ENCODE results near the gene FXYD3. TPM values are rescaled to one million over a fixed set of nuclear protein-coding genes. Genes with fewer than 3 reads are reported as not detected.
A peak's percentile ranks its signal among the peaks of the same experiment; 100 is the strongest.

The FXYD3 gene, protein sequence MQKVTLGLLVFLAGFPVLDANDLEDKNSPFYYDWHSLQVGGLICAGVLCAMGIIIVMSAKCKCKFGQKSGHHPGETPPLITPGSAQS
- total RNA-seq = not detected

DNA sequence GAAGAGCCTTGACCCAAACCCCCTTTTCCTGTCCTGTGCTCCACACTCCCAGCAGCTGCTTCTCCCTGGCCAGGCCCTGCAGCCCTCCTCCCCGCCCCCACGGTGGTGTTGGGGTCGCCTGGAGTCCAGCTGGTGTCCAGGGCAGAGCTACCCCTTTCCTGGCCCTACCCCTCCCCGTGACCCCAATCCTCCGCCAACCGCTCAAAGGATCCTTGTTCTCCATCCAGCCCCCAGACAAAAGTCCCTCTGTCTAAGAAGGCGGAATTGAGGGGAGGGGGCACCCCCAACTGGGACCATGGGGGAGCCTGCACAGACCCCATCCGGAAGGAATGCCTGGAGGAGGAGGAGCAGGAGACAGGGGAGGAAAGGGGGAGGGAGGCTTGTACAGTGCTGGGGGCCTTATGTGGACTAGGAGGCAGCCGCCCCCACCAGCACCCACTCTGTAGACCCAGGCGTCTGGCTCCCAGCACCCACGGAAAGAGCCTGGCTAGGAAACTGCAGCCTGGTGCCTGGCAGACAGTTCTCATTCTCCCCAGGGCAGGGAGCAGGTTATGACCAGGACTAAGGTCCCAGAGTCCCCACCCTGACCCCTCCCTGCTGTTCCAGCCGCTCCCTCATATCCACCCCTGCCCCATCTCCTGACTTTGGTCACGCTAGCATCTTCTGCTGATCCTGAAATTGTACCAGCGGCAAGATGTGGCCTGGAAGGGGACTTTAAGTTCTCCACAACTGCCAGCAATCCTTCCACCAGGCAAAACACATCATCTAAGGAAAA is at the start of gene FXYD3:
Gene FXYD3, plus strand, starts transcription at position 647 of the 775 bp plus-strand sequence. CDS start 3,554 bp downstream, outside the sequence.
- FAIRE-seq (no peak), DNase-seq (ENCODE audit: low spot score in 2 of 2) (peak; percentile 63 to 79)

DNA sequence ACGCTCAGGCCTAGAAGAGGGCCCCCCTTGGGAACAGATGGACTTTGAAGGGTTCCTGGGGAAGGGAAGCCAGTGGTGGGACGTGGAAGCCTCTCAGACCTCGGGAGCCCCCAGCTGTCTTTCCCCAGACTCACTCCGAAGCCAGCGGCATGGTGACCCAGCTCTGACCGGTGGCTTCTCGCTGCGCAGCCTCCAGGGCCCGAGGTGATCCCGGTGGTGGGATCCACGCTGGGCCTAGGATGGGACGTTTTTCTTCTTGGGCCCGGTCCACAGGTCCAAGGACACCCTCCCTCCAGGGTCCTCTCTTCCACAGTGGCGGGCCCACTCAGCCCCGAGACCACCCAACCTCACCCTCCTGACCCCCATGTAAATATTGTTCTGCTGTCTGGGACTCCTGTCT is 49.5 kb upstream of the FXYD3 start:
- FAIRE-seq = no peak
- DNase-seq (ENCODE audit: low spot score in 2 of 2) = no peak

DNA sequence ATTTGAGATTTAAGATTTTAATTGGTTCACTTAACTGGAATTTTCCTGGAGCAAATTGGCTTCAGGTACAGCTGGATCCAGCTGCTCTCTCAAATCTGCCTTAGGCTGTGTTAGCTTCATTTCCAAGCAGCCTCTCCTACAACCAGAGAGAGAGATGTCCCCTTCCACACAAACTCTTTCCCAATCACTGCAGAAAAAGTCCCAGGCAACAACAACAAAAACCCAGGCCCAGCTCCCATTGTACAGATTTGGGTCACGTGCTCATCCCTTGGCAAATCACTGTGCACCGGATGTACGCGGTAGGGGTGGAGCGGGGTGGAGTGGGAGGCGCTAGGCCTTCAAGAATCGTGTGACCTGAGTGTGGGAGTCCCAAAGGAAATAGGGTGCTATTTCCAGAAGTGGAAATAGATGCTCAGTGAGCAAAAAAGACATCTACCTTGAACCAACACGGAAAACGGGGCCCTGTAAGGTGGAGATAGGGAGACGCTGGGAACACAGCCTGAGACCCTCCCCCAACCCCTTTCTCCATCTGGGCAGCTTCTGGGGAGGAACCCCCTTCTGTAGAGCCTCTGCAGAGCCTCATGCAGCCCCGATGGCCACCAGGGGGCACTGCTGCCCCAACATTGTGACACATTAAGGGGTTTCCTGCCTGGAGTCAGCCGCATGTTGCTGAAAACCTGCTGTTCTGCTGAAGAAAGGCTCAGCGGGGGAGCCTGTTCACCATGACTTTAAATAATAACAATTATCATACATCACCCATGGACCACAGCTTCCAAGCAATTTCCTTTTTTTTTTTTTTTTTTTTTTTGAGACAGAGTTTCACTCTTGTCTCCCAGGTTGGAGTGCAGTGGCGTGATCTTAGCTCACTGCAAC is 48.7 kb upstream of the FXYD3 start:
- DNase-seq (ENCODE audit: low spot score in 2 of 2) (peak; percentile 75 to 85), FAIRE-seq (no peak)

DNA sequence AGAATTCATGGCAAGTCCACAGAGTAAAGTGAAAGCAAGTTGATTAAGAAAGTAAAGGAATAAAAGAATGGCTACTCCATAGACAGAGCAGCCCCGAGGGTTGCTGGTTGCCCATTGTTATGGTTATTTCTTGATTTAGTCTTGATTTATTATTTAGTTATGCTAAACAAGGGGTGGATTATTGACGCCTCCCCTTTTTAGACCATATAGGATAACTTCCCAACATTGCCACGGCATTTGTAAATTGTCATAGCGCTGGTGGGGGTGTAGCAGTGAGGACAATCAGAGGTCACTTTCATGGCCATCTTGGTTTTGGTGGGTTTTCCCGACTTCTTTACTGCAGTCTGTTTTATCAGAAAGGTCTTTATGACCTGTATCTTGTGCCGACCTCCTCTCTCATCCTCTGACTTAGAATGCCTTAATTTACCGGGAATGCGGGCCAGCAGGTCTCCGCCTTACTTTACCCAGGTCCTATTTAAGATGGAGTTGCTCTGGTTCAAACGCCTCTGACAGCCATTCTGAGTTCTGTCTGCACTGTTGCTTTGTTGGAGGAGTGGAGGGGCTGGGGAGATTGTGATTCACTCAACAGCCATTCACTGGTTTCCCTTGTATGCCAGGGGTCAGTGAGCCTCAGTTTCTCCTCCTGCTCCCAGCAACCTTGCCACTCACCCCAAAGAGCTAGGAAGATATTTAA is 46.5 kb upstream of the FXYD3 start:
- FAIRE-seq (no peak), DNase-seq (ENCODE audit: low spot score in 2 of 2) (no peak)

DNA sequence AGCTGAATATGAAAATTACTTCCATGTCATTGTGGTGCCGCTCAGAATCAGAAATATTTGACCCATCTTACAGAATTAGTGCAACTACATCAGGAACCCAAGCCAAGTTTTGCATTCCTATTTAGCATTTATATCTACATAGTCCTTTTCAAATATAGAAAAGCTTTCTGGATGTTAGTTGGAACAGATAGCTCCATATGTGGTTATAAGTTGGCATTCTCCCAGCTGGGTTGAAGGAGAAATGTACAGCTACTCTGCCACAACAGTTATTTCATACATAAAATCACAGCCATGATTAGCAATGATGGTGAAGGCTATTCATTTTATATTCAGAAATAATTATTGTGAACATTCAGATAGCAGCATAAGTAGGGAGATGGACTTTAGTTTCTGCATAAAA is 45.9 kb upstream of the FXYD3 start:
- no peak for FAIRE-seq
- no peak for DNase-seq (ENCODE audit: low spot score in 2 of 2)

DNA sequence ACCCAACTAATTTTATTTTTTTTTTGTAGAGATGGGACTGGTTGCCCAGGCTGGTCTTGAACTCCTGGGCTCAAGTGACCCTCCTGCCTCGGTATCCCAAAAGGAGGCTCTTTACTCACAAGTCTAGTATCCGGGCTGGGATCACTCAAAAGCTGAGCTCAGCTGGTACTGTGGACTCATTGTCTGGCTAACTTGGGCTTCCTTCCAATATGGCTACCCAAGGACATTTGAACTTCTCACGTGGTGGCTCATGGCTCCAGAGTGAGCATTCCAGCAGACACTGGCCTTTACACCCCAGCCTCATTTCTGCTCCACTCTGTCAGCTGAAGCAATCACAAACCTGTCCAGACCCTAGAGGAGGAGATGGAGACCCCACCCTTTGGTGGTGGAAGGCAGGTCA is 45.2 kb upstream of the FXYD3 start:
- no peak for FAIRE-seq
- DNase-seq (ENCODE audit: low spot score in 2 of 2) = no peak

DNA sequence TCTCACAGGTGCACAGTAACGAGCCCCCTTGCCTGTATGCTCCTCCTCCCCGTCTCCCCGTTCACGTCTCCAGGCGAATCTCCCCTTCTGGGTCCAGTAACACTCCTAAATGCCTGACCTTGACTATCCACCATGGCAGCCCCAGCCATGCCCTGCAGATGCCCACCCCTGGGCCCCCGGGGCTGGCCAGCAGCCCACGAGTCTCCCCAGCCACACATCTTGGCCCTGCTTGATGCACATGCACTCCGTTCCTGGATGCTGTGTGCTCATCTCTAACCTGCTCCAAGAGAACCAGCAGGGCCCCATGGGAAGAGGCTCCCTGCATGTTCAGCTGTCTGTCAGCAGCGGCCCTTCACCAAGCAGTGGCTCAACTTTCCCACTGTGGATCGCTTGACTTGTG is 42.1 kb upstream of the FXYD3 start:
- FAIRE-seq (no peak), DNase-seq (ENCODE audit: low spot score in 2 of 2) (no peak)

DNA sequence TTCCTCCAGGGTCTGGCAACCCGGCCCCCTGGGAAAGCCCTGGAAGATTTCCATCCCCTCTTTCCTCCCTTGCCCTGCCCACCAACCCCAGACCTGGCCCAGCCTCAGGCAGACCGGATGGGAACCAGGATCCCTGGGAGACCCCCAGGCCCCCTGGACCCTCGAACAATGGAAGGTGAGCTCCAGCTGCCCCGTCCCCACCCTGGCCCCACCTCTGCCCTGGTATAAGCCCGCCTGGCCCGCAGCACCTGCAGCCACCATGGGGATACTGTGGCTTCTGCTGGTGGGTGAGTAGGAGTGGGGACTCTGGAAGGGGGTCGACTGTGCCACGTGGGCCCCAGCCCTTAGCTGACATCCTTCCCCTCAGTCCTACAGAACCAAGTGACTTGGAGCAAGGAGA is 41.7 kb upstream of the FXYD3 start:
- FAIRE-seq (no peak), DNase-seq (ENCODE audit: low spot score in 2 of 2) (no peak)

DNA sequence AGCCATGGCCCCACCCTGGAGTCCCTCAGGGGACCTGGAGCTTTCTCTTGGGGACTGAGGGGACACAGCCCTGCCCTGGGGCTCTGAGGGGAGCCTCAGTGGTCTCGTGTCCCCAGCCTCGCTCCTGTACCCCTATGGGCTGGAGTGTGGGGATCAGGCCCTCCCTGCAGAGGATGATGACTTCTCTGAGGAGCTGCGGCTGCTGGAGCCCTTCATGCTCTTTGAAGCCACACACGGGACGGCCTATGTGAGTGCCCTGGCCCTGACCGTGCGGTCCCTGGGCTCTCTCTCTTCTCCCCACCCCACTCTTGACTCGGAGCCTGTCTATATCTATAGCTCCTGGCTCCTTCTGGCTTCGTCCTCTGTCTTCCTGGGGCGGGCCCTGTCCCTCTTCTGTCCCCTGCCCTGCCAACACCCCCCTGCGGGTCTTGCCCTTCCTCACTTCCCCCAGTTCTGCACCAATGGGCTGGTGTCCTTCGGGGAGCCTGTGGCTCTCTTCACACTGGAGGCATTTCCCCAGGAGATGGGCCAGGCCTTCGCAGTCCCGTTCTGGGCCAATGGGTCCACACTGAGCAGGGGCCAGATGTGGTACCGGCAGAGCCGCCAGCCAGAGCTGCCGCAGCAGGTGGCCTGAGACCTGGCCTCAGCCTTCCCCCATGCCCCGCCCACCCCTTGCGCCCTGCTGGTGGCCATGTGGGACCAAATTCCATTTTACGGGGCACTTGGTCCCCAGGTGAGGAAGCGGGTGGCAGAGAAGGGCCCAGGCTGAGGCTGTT is 41.0 kb upstream of the FXYD3 start:
- FAIRE-seq (no peak), DNase-seq (ENCODE audit: low spot score in 2 of 2) (no peak)

DNA sequence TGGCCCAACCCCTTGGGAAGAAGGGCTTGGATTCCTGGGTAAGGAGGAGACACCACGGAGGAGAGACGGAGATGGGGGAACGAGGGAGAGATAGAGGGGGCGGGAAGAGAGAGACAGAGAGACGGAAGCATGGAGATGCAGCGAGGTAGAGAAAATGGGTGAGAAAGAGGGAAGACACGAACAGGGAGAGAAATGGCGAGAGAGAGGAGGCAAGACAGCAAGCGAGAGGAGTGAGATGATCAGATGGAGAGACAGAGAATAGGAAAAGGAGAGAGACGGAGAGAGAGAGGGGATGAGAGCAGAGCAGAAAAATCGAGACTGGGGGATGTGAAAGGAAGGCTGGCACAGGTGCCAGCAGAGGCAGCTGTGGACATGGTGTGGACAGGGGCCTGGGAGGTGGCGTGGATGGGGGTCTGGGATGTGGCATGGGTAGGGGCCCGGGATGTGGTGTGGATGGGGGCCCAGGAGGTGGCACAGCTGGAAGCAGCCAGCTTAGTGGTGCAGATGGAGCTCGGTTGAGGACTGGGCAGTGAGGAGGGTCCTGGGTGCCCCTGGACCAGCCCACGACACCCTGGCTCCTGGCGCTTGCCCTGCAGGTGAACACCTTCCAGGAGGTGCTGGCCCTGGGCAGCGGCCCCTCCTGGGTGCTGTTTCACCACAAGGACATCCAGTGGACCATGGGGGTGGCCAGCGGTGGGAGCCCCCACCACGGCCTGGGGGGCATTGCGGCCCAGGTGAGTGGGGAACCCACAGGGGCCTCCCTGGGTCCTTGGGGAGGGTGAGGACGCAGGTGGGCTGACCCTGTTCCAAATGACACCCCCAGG is 40.2 kb upstream of the FXYD3 start:
- no peak for DNase-seq (ENCODE audit: low spot score in 2 of 2)
- FAIRE-seq = no peak

DNA sequence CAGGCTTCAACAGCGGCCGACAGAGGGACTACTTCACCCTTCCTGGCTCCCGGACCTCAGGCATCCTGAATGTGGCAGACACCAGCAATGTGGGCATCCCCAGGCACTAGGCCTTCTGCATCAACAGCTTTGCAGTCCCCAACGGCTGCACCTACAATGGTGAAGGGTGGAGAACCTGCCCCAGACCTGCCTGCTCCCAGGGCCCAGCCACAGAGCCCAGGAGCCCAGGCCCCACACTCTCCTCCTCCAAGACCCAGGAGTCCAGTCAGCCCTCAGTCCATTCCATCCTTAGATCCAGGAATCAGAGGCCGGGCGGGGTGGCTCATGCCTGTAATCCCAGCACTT is 39.6 kb upstream of the FXYD3 start:
- no peak for DNase-seq (ENCODE audit: low spot score in 2 of 2)
- FAIRE-seq = no peak

DNA sequence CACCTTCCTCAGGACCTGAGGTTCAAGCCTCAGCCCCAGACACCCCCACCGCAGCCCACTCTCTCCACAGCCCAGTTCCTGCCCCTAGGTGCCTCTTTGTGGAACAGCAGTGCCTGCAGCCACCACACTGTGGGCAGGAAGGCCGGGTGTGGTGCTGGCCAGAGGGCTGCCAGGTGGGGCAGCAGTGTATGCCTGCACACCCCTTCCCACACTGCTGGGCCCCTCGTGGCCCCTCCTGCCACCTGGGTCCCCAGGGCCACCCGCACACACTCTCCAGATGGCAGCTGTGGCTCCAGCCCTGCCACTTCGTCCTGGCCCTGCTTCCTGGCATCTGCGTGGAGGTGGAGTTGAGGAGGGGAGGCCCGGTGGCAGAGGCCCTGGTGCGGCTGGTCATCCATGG is 39.0 kb upstream of the FXYD3 start:
- DNase-seq (ENCODE audit: low spot score in 2 of 2) (no peak), FAIRE-seq (no peak)

DNA sequence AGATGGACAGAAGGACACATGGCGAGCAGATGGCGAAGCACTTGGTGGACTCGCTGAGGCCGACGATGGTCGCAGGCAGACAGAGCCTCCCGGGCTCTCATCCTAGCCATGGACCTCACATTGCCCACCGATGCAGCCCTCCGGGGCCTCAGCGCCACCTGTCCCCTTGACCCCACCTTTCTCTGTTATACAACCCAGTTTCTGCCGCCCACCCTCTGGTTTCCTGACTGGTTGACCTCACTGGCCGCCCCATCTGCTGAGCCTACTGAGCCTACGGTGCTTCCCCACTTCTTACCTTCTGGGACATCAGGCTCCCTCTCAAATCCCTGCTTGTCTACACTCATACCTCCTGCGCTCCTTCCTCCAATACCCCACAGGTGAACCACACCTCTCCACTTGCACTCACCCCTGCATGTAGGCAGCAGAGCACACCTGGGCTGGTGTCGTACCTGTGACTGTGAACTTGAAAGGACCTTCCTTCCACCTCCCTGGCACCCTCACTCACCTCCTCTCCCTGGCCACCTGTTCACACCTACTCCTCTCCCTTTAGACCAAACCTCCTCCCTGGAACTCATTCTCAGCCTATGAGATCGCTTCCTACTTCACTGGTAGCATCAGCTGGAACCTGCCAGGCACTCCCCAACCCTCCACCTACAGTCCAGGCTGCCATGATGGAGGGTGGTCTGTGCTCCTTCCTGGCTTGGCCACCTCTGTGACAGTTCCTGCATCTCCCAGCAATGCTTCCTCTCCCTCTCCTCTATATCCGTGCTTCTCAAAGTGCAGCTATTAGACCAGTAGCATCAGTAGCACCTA is 38.0 kb upstream of the FXYD3 start:
- FAIRE-seq (no peak), DNase-seq (ENCODE audit: low spot score in 2 of 2) (no peak)

DNA sequence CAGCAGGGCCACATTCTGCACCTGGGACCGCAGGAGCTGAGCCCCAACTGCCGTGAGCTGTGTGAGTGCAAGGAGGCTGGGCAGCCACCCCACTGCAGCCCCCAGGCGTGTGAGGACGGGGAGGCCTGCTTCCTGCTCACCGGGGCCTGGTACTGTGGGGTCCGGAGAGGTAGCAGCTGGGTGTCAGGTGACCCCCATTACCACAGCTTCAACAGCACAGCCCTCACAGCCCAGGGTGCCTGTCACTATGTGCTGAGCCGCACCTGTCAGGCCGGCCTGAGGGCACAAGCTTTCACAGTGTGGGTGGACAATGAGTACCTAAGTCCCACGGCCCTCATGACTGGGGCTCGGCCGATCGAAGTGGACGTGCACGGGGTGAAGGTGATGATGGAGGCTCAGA is 35.8 kb upstream of the FXYD3 start:
- no peak for DNase-seq (ENCODE audit: low spot score in 2 of 2)
- FAIRE-seq = no peak

DNA sequence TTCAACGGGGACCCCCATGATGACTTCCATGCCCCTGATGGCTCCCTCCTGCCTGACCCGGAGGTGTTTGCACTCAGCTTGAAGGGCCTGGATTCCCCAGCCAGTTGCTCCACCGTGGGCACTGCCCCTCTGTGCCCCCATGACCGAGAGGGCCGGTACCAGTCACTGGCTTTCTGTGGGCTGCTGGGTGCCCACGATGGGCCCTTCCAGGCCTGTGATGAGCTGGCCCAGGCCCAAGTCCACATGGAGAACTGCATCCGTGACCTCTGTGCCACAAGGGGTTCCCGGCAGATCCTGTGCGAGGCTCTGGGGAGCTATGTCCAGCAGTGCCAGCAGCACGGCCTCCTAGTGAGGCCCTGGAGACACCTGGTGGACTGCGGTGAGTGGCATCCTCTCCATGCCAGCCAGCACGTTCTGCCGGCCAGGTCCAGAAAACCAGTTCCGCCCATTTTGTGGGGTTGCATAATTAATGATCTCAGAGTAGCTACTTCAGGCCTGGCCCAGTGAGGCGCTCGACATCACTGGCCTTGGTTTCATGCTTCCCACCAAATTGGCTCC is 34.9 kb upstream of the FXYD3 start:
- FAIRE-seq (no peak), DNase-seq (ENCODE audit: low spot score in 2 of 2) (no peak)

DNA sequence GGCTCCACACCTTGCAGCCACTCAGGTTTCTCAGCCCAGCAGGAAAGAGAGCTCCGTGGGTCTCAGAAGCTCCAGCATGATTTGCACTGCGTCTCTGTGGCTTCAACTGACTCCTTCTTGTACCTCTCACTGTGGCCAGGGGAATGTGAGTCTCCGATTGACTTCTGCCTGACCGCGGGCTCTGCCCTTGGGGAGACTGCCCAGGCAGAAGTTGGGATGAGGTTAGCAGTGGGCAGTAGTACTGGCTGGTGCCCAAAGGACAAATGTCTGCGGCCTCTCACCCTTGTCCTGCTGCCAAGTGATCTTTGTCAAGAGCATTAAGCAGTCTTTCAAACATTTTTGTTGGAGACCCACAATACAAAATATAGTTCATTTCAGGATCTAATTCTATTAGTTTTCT is 34.4 kb upstream of the FXYD3 start:
- FAIRE-seq = no peak
- no peak for DNase-seq (ENCODE audit: low spot score in 2 of 2)

DNA sequence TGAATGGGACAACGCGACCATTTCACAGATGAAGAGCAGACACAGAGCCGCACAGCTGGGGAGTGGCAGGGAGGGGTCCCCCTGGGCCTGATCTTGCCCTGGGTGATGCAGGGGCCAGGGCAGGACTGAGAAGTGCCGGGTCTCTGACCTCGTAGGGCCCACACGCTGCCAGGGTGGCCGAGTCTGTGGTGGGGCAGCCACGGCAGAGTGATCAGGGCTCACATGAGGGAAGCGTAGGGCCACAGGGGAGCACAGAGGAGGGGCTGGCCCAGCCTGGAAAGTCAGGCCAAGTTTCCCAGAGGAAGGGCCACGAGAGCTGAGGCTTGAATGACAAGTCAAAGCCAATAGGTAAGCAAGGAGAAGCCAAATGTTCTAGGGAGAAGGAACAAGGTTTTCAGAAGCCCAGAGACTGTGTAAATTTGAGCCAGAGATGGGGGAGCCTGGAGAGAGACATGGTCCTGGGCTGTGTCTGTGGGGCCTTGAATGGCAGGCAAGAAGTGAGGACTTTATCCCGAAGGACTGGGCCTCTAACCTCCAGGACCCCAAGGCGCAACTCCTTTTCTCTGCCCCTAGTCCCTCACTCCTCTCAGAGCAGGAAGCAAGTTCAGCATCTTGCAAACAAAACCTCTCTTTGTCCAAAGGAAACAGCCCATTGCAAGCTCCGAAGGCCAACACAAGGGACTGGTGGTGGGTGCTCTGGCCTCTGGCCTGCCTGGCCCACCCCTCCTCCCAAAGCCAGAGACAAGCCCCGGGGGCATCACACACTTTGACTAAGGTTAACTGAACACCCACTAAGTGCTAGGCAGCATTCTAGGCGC is 31.7 kb upstream of the FXYD3 start:
- no peak for DNase-seq (ENCODE audit: low spot score in 2 of 2)
- FAIRE-seq = no peak

DNA sequence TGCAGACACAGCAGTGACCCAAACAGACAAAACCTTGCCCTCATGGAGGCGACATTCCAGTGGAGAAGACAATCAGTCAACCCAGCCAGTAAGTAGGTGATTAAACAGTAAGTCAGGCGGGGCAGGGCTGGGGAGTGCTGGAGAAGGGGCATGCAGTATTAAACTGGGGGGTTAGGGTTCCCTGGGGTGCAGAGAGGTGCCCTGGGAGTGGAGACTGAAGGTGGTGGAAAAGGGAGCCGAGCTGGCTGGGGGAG is 31.2 kb upstream of the FXYD3 start:
- DNase-seq (ENCODE audit: low spot score in 2 of 2) = no peak
- FAIRE-seq = no peak
